Stimulated activated CD4-positive, alpha-beta T cell treated with anti-CD3 and anti-CD28 coated beads, Interleukin-2, amount 100 ng/mL, for 24 hours (primary cell): ENCODE data around the gene ACTMAP.
"Not testable (repeated sequence)": the region's sequence is repeated elsewhere in the genome, so short reads cannot be mapped to it uniquely, and the experiment has no call there.

Source experiments
- DNase-seq, 2 donors: peaks; one replicate each; pipeline ENCODE4 v3.0.0-alpha.2; 2020

Gene ACTMAP

GRCh38 chr19:40742477-40742876, 7.8 kb downstream of the ACTMAP start:
- DNase-seq, result no peak

DNA sequence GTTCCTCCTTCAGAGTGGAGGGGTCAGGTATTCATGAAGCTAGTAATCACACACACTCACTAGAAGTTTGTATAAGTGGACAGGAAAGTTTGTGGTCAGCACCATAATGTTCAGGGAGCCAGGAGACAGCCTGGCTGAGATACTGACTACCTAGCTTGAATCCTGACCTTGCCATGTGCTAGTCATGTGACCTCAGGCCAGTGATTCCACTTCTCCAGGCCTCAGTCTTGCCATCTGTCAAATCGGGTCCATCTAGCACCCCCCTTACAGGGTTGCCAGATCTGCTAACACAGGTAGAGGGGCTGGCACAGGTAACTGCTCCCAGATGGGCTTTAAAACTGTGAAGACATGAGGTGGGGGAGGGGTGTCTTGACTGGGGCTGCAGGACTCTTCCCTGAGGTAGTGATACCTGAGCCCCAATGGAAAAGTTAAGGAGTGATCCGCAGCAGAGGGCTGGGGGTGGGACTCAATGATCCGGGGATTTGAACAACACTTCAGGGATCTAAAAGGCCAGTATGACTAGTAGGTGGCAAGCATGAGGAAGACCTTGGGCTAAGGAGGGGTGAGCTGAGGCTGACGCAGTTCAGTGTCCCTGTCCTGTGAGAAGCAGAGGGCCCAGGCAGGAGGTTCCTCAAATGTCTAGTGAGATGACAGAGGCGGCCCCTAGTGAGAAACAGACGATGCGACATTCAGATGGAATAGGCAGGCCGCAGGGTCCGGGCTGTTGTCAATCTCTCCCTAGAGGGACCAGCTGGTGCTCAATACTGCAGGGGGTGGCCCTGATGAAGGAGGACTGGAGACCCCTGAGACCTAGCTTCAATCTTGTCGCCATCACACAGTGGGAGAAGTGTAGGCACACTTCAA, 8.5 kb downstream of the ACTMAP start:
- no peak for DNase-seq

DNA sequence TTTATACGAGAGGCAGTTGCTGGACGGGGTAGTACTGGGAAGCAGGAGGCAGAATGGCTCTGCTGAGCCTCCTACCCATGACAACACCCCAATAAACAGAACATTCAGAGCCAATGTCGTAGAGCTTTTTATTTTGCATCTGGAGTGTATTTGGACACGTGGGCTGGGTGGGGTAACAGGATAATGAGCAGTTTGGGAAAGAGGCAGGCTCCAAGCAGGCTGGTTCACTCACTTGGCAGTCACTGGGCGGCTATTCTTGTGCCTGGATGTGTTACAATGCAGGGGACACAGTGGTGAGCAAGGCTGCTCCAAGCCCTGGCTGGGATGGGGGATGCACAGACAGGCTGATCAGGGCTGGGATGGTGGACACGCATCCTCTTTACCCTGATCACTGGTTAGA, 9.5 kb downstream of the ACTMAP start:
- no peak for DNase-seq

DNA sequence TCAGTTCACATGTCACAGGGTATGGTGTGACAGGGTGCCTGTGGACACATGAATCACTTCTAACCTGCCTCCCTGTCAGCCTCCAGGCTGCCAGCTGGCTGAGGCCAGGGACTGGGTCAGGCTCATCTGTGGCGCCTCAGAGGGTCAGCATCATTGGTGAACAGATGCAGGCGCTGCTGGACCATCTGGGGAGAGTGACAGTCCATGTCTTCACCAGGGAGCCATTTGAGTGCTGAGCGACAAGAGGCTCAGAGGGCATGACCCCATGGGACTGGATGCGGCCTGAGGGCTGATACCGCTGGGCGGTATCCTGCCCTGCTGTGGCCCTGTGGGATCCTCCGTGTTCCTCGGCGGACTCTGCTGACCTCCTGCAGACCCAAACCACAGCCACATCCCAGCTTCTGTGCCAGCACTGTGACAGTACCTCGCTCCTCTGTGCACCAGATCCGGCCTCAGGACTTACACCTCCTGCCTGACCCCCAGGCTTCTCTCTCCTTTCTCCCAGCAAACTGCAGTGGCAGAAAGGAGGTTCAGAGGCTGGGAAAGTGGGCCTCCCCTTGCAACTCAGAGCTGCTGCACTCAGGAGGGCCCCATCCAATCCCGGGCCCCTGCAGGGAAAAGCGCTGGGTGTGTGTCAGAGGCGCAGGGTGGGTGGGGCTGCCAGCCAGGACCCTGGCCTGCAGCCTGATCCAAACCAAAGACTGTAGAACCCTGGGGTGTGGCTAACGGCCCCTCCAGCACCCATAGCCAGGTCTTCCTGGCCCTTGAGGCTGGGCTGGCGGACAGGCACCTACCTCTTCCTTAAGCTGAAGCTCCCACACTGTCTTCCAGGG, 10.2 kb downstream of the ACTMAP start:
- no peak for DNase-seq

DNA sequence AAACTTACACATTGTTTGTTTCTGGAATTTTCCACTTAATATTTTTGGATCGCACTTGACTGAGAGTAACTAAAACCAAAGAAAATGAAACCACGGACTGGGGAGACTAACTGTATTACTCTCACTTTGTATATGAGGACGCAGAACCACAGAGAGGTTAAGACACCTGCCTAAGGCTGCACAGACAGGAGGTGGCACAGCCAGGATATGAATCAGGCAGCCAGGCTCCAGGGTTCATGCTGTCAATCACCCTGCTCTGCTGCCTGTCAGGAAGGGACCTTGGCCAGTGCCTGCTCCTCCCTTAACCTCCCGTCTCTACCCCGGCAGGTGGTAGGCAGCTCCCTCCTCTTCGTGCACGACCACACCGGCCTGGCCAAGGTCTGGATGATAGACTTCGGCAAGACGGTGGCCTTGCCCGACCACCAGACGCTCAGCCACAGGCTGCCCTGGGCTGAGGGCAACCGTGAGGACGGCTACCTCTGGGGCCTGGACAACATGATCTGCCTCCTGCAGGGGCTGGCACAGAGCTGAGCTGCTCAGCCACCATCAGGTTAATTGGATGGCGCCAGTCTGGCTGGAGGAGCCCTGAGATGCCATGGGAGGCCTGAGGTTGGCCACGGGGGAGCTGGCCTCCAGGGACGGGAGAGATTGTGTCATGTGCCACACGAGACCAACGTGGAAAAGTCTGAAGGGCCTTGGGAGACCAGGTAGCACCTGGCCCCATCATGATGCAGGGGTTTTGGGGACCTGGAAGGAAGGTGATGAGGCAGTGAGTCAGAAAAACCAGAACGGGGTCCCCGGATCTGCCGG, 11.0 kb downstream of the ACTMAP start:
- no peak for DNase-seq

- DNase-seq, result no peak
Measured at GRCh38 chr19:40737102-40737644, 13.1 kb downstream of the ACTMAP start.

GRCh38 chr19:40736661-40737060, 13.6 kb downstream of the ACTMAP start:
- DNase-seq, result no peak

- no peak for DNase-seq
Measured at GRCh38 chr19:40735013-40735771, 15.1 kb downstream of the ACTMAP start.

DNA sequence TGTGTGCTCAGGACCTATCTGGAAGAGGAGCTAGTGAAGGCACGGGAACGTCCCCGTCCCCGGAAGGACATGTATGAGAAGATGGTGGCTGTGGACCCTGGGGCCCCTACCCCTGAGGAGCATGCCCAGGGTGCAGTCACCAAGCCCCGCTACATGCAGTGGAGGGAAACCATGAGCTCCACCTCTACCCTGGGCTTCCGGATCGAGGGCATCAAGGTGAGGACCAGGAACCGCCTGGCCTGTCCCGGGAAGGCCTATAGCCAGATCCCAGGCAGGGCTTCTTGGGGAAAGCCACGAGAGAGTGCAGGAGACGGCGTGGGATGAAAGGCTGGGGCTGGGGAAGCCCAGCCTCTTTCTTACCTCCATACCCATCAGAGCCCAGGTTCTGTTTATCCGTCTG, 17.1 kb downstream of the ACTMAP start:
- DNase-seq, result no peak

DNA sequence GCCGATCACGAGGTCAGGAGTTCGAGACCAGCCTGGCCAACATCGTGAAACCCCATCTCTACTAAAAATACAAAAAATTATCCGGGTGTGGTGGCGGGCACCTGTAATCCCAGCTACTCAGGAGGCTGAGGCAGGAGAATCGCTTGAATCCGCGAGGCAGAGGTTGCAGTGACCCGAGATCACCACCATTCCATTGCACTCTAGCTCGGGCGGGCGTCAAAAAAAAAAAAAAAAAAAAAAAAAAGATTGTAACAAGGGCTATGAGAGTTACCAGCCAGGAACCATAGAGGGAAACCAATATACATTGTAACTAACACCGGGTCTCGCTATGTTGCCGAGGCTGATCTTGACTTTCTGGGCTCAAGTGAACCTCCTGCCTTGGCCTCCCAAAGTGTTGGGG, 18.0 kb downstream of the ACTMAP start:
- DNase-seq, result not testable (repeated sequence)

DNA sequence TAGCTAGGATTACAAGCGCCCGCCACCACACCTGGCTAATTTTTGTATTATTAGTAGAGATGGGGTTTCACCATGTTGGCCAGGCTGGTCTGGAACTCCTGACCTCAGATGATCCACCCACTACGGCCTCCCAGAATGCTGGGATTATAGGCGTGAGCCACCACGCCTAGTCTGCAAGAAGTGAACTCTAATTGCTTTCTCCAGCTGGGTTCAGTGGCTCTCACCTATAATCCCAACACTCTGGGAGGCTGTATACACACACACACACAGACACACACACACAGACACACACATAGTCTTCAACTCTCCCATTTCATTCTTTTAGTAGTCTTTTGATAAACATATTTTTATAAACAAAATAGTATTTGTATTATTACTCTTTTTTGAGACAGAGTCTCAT, 20.2 kb downstream of the ACTMAP start:
- DNase-seq, result not testable (repeated sequence)

DNA sequence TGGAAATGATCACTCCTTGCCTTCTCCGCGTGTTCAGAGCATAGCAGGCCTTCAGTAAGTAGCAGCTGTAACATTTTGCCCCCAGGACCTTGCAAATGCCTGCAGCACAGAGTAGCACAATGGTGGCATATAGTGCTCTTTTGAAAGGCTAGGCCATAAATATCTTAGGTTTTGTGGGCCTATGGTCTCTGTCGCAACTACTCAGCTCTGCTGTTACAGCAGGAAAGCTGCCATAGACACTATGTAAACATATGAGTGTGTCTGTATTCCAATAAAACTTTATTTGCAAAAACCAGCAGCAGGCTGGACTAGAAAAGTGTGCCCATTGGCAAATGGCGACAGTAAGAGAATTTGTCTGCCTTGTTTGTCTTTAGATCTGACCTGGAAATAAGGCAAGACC, 24.0 kb downstream of the ACTMAP start:
- no peak for DNase-seq

DNA sequence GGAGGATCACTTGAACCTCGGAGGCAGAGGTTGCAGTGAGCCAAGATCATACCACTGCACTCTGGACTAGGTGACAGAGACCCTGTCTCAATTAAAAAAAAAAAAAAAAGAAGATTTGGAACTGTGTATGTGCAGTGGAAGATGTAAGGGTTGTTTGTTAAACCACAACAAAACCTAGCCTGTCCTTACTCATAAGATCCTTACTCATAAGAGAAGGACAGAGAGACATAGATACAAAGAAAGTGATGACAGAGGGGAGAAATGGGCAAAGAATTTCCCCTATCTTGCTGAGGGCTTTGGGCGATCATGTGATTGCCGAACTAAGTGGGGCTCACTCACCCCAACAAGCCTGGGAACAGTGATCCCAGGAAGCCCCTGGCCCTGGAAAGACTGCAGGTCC, 25.4 kb downstream of the ACTMAP start:
- no peak for DNase-seq

DNA sequence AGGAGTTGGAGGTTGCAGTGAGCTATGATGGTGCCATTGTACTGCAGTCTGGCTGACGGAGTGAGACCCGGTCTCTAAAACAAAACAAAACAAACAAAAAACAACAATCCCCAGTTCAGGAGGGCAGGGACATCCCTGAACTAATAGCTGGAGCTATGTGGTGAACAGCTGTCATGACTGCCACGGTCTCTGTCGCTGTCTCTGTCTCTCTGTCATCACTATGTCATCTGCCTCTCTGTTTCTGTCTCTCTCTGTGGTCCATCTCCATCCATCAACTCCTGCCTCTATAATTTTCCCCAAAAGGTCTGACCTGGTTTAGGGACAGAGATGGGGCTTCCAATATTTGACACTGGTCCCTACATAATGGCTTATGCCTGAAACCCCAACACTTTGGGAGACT, 26.0 kb downstream of the ACTMAP start:
- DNase-seq, result no peak

DNA sequence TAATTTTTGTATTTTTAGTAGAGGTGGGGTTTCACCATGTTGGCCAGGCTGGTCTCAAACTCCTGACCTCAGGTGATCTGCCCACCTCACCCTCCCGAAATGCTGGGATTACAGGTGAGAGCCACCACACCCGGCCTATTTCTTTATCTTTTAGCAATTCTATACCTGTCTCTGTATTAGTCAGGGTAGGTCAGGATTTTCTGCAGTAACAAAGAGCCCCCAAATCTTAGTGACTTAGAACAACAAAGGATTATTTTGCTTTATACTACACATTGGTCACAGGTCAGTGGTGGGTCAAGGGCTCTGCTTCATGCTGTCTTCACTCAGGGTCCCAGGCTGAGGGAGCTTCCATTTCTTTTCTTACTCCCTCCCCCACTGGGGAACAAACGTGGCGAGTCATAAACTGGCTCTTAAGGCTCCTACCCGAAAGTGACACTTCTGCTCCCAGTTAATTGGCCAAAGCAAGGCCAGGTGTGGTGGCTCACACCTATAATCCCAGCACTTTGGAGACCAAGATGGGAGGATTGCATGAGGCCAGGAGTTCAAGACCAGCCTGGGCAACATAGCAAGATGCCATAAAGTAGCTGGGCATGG, 26.5 kb downstream of the ACTMAP start:
- no peak for DNase-seq

GRCh38 chr19:40721936-40722661, 28.2 kb downstream of the ACTMAP start:
- DNase-seq, result no peak

- no peak for DNase-seq
Measured at GRCh38 chr19:40721140-40721486, 29.2 kb downstream of the ACTMAP start.

DNA sequence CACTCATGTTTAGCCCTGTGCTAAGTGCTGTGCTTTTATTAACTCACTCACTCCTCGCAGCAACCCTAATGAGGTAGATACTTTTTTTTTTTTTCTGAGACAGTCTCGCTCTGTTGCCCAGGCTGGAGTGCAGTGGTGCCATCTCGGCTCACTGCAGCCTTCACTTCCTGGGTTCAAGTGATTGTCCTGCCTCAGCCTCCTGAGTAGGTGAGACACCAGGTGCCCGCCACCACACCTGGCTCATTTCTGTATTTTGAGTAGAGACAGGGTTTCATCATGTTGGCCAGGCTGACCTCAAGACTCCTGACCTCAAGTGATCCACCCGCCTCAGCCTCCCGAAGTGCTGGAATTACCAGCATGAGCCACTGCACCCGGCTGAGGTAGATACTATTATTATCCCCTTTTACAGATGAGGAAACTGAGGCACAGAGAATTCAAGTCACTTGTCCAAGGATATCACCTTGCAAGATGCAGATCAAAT, 30.8 kb downstream of the ACTMAP start:
- DNase-seq, result no peak

- DNase-seq, result peak in 1 of 2 donors; percentile 14
Measured at GRCh38 chr19:40718774-40719391, 31.4 kb downstream of the ACTMAP start.
